WI38 (cell line): ENCODE data around the gene NRG3.

Source experiments
- H3K4me3 ChIP-seq: 2 replicates; pipeline ENCODE4 v1.5.1; 2011; ENCODE audit warnings: low read depth, mild to moderate bottlenecking, control low read depth, low read length
- TF ChIP-seq, protein P1 (sequence below): IDR thresholded peaks from 2 replicates; pipeline ENCODE4 v1.5.1; 2012; ENCODE audit warnings: low read depth, mild to moderate bottlenecking, control low read depth, low read length

Gene NRG3

DNA sequence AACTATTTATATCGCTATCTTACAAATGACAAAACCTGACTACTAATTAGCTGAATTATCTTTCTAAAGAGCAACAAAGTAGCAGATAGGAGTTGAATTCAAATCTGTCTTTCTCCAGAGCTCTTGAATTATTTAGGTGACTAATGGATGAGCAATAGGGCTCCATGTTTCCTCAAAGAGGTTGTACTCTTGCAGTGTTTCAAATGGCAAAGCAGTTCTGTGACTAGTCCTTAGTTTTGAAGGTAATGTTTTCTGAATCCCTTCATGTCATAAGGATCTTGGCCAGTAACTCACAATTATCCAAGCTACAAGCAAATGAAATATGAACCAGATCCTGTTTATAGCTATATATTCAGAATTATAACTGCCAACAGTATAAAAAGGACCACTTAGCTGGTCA lies 999.7 kb downstream of the NRG3 start:
- TF ChIP-seq, protein P1, sequence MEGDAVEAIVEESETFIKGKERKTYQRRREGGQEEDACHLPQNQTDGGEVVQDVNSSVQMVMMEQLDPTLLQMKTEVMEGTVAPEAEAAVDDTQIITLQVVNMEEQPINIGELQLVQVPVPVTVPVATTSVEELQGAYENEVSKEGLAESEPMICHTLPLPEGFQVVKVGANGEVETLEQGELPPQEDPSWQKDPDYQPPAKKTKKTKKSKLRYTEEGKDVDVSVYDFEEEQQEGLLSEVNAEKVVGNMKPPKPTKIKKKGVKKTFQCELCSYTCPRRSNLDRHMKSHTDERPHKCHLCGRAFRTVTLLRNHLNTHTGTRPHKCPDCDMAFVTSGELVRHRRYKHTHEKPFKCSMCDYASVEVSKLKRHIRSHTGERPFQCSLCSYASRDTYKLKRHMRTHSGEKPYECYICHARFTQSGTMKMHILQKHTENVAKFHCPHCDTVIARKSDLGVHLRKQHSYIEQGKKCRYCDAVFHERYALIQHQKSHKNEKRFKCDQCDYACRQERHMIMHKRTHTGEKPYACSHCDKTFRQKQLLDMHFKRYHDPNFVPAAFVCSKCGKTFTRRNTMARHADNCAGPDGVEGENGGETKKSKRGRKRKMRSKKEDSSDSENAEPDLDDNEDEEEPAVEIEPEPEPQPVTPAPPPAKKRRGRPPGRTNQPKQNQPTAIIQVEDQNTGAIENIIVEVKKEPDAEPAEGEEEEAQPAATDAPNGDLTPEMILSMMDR, result no peak
- no peak overlapping the region for H3K4me3 ChIP-seq

DNA sequence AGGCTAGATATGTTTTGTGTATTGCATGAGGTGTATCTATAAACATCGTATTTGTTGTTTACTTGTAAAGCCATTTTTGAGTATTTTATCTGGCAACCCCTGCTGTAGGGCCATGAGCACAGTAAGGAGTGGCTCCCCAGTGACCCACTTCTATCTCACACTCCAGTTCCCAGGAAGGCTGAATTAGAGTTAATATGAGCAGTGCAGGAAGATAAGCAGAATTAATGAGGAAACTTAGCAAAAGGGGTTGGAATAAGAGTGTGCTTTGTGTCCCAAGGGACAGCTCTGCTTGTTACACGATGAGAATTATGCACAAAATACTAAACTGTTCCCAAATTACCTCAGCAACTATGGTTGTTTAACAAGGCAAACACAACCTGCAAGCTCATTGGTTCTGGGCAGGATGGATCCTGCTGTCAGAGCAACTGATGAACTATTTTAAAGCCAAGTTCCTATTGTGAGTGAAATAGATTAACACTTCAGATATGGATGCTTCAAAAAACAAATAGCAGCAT lies 1005.8 kb downstream of the NRG3 start:
- H3K4me3 ChIP-seq, result no peak overlapping the region
- TF ChIP-seq, protein P1, result no peak

DNA sequence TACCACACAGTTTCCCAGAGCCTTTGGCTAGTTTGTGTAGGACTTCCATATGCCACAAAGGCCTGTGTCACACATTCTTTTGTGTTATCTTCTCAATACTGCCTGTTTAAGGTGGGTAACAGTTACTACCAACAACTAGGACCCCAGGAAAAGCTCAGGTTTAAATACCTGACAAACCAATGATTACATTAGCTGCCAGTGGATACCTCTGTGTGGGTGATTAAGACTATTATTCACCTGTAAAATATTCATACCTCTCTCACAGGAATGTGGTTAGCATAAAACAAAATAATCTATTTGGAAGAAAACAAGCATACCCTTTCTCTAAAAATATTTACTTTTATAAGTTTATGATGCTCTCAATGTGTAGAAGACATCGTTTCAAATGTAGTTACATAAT lies 1007.7 kb downstream of the NRG3 start:
- H3K4me3 ChIP-seq, result no peak overlapping the region
- TF ChIP-seq, protein P1, result no peak

DNA sequence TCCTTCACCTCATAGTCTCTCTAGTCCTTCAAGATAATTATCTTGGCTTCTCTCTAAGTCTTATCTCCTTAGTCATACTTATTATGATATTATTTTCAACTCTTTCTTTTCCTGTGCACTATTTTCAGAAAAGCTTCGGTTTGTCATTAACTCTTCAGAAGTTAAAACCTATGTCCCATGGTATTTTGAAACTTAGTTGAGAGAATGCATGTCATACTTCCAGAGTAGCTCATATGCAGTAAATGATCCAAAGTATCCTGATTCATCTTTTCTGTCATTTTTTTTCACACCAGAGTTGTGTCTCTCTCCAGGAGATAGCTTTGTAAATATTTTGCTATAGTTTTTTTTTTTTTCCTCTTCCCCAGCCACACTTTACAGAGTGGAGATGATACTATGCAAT lies 1008.6 kb downstream of the NRG3 start:
- TF ChIP-seq, protein P1, result no peak
- no peak overlapping the region for H3K4me3 ChIP-seq

DNA sequence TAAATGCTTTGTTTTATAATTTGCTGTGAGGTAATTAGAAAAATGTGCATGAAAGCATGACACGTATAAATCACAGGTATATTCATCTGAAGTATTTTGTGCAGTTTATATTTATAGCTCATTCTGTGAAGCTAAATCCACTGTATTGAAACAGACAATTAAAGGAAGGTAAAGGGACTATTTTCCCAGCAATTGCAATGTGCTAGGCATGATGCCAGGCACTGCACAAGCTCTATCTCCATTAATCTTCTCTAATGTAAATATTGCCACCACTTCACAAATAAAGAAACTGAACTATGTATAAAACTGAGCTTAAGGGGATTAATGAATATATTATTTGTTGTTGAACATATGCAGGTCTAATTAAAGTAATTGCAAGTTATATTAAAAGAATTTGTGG lies 1012.5 kb downstream of the NRG3 start:
- no peak overlapping the region for H3K4me3 ChIP-seq
- TF ChIP-seq, protein P1, result no peak

DNA sequence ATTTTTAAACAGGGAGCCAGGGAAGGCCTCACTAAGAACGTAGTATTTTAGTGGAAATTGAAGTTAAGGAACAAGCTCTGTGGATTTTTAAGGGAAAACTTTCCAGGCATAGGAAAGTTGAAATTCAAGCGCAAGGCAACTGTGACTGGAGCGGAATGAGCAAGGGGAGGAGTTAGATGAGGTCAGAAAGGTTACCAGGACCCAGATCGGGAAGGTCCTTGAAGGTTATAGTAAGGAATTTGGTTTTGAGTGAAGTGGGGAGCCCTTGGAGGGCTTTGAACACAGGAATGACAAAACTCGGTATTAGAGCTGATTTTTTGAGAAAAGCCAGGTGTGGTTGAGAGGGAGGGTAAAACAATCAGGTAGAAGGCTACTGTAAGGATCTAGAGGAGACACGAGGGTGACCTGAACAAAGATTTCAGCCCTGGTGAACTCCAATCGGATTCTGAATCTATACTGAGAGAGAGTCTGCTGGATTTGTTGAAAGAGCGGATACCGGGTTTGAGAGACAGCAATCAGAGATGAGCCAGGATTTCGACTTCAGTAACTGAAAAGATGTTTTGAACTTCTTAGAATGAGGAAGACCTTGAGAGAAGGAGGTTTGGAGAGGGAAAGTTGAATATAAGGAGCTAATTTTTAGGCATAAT lies 1013.9 kb downstream of the NRG3 start:
- no peak overlapping the region for H3K4me3 ChIP-seq
- TF ChIP-seq, protein P1, result no peak

DNA sequence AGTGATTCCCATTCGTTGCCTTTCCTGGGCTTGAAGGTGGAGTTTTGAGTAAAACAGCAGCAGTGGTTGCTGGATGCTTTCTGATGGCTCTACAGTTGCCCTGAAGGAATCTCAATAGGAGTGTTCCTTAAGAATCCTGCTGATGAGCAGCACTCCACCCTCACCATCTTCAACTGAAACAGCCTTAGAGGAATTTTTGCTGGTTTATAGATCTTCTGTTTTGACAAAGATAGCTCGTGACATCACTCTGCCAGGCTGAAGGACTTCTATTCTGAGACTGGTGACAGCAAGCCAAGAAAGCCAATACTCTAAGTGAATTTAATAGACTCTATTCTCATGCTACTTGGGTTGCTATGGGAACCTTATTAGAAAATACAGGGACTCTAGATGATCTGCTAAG lies 1014.7 kb downstream of the NRG3 start:
- no peak overlapping the region for H3K4me3 ChIP-seq
- TF ChIP-seq, protein P1, result no peak
